HS-5 (cell line): Measurements from ENCODE around the gene ZNHIT3.
"Not testable (repeated sequence)": the region's sequence is repeated elsewhere in the genome, so short reads cannot be mapped to it uniquely, and the experiment has no call there.

Experiments
- DNase-seq: peaks from one replicate; pipeline ENCODE4 v3.0.0-alpha.2; 2012; ENCODE audit warnings: low read depth

Gene ZNHIT3

GRCh38 chr17:36486204-36487194, at the start of gene ZNHIT3:
Gene ZNHIT3 (plus strand): TSS chr17:36486681. CDS start chr17:36486700, 19 bp downstream.
- DNase-seq, result peak; percentile 63

DNA sequence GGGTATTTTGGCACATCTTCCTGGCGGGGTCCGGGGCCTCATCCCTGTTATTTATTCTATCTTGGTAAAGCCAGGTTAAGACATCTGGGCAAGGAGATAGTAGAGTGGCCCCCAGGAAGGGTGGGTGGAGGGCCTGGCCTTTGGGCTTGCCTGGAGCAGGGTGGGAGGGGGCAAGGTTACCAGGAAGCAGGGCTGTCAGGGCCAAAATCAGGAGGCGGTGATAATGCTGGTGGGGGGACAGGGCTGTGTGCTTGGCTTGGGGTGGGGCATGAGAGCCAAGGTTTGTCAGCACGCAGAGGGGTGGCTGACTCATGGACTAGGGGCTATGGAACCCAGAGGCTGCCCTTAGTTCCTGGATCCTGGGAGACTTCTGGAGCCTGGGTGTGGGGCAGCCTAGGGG, 44.7 kb upstream of the ZNHIT3 start:
- not testable (repeated sequence) for DNase-seq

DNA sequence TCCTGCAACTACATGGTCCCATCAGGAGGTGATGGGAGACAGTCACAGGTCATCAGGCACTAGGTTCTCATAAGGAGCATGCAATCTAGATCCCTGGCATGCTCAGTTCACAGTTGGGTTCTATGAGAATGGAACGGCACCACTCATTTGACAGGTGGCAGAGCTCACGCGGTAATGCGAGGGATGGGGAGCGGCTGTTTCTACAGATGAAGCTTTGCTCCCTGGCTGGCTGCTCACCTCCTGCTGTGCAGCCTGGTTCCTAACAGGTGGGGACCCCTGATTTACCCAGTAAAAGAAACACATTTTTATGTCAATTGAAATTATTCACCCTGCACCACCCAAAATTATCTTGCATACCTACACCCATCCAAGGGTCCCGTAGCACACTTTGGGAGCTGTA, 42.7 kb upstream of the ZNHIT3 start:
- no peak for DNase-seq

DNA sequence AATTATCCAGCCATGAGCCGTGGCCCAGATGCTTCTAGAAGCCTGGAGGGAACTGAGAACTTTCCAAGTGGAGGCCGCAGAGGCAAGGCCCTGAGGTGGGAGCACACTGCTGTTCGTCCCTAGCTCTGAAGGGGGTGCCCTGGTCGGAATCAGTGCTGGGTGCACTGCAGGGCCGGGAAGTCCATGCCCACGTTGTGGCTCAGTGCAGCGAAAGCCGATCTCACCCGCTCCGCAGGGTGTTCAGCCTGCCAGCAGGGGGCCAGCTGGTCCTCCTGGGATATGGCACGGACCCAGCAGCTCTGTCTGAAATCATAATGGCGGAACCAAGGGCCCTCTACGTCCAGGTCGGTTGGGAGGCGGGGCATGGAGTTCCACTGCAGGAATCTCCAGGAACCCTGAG, 36.5 kb upstream of the ZNHIT3 start:
- not testable (repeated sequence) for DNase-seq

DNA sequence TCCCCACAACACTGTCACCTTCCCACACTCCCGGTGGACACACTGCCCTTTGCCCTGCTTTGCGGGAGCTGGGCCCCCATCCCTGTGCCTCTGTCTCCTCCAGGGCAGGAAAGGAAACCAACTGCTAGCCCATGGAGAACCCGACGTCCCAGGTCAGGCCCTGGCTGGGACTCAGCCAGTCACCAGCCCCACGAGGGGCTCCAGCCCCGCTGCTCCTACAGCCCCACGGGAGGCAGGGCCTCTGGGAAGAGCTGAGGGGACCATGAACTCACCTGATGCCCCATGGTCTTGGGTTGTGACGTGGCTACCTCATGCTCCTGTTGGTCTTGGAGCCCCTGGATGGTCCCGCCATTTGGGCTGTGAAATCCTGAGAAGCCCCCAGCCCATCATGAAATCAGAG, 33.6 kb upstream of the ZNHIT3 start:
- not testable (repeated sequence) for DNase-seq

GRCh38 chr17:36457701-36458100, 28.8 kb upstream of the ZNHIT3 start:
- DNase-seq, result not testable (repeated sequence)

DNA sequence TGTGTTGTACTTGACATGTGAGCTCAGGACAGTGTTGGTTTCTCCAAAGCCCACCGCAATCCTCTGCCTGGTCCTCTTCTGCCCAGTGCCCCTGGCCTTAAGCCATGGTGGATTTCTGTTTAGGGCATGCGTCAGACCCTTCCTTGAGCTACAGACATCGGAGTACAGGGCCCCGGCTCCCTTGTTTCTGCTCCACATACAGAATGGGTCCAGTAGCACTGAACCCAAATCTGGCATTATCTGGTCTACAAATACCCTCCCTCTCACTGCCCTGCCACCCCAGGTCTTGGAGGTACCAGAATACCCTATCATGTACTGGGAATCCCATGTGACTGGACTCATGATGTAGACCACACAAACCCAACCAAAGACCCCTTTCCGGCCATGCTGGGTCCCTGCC, 27.4 kb upstream of the ZNHIT3 start:
- no peak for DNase-seq

GRCh38 chr17:36459601-36460000, 26.9 kb upstream of the ZNHIT3 start:
- DNase-seq, result no peak

GRCh38 chr17:36460265-36460937, 26.1 kb upstream of the ZNHIT3 start:
- DNase-seq, result no peak

GRCh38 chr17:36461330-36462110, 25.0 kb upstream of the ZNHIT3 start:
- DNase-seq, result no peak

DNA sequence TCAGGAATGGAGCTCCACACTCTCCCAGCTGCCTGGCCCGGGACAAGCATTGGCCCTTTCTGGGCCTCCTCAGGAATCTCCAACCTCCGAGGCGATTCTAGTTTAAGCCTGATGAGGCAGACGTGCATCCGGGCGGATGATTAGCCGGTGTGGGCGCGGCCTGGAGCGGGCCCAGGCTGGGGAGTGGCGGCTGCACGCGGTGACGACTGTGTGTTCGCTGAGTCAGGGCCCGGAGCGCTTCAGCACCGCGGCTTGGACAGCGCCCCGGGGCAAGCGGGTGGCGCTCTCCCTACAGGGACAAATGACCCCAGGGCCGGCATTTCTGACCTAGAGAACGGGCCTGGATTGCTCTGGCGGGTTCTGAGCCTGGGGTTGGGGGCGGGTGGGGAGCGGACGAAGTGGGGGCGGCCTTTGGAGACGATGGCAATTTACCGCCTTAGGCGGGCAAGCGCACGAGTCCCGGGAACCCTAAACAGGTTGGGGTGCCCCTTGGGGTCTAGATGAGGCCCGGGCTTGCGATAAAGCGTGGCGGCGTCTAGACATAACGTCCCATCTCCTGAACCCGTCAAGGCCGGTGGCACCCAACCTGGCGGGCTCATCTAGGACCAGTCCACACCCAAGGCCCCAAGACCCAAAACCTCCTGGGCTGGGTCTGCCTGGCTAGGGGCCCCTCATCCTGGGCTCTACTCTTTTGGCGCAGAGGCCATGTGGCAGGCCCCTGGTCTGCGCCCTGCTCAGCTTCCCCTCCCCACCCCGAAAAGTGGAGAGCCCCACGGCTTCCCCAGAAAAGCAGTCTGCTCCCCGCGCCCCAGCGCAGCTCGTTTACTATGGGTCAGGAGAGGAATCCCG, 22.3 kb upstream of the ZNHIT3 start:
- DNase-seq, result no peak

DNA sequence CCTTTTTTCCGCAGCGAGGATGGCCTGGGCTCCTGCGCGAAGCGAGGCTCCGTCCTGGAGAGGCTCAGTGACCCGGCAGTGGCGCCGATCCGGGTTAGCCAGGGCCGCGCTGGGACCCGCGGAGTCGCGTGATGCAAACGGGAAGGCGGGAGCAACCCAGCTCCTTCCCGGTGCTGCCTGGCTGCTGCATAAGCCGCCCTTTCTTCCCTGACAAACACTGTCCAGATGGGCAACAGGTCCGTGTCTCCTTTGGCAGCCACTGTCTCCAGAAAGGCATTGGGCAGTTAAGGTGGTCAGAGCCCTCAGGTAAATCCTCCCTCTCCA, 21.8 kb upstream of the ZNHIT3 start:
- no peak for DNase-seq

- DNase-seq, result no peak
These were observed 17.4 kb upstream of the ZNHIT3 start for GRCh38 chr17:36468903-36469635.

GRCh38 chr17:36469733-36470132, 16.7 kb upstream of the ZNHIT3 start:
- DNase-seq, result no peak

DNA sequence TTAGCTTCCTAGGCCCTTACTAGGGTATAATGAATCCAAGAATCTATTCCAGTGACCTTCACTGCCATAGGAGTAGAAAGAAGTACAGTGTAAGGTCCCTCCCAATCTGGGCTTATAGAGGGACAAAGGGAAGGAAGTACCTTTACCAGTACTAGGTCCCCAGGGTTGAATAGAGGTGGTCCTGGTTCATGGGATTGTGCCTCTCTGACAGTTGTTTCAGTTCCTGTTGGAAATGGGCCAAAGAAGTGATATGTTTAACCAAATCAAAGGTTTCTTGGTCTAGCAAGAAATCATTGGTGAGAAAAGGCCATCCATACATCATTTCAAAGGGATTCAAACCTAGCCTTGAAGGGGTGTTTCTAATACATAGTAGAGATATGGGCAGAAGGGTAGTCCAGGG, 16.0 kb upstream of the ZNHIT3 start:
- DNase-seq, result no peak

DNA sequence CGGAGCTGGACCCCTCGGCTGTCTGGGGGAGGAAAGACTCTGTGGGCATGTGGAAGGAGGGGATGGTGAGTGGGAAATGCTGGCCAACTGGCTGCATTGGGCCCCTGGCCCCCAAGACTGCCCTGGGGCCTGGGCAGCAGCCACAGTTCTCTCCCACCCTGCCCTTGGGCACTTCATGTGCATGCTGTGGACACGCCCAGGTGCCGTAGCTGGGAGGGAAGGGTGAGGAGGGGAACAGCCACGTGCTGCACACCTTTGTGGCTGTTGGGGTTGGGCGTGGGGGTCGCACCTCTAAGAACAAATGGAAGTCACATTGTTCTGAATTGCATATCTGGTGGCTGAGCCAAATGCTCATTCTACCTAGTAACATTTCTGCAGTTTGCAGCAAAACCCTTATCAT, 11.9 kb upstream of the ZNHIT3 start:
- no peak for DNase-seq

DNA sequence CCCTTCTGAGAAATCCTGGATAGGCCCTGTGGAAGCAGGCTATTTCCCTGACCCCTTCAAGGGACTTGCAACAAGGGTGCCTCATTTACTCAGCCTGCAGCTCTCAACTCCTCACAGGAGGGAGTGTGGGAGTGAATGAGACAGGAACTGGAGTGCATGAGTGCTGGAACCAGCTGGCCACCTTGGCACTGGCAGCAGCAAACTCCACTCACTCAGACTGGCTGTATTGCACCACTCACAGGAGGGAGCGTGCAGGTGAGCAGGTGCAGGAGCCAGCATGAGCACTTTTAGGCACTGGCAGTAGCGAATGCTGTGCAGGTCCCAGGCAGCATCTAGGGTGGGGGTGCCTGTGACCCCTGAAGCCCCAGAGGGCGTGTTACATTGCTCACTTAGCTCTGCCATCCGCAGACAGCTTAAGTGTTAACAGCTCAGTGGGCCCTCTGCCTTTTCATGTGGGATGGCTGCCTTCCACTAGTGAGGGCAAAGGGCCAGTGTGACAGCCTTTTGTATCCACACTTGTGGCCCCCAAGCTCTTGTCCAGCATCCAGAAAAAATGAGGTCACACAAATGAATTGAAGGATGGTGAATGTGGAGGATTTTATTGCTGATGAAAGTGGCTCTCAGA, 11.0 kb upstream of the ZNHIT3 start:
- DNase-seq, result no peak

DNA sequence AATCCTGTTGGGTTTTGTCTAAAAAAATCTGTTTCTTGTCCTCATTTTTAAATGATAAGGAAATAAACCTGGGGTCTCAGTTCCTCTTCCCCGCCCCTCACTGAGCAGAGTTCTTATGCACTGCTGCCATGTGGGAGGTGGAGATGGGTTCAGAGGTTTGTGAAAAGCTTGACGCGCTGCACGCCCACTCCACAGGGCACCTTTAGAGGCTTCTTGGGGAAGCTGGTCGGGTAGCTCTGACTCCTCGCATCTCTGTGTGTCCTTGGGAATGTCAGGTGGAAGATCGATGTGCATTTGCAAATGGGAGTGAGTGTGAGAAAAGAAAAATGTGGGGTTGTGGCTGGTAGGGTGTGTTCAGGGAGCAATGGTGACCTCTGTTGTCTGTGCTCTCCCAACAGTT, 4.7 kb upstream of the ZNHIT3 start:
- no peak for DNase-seq

DNA sequence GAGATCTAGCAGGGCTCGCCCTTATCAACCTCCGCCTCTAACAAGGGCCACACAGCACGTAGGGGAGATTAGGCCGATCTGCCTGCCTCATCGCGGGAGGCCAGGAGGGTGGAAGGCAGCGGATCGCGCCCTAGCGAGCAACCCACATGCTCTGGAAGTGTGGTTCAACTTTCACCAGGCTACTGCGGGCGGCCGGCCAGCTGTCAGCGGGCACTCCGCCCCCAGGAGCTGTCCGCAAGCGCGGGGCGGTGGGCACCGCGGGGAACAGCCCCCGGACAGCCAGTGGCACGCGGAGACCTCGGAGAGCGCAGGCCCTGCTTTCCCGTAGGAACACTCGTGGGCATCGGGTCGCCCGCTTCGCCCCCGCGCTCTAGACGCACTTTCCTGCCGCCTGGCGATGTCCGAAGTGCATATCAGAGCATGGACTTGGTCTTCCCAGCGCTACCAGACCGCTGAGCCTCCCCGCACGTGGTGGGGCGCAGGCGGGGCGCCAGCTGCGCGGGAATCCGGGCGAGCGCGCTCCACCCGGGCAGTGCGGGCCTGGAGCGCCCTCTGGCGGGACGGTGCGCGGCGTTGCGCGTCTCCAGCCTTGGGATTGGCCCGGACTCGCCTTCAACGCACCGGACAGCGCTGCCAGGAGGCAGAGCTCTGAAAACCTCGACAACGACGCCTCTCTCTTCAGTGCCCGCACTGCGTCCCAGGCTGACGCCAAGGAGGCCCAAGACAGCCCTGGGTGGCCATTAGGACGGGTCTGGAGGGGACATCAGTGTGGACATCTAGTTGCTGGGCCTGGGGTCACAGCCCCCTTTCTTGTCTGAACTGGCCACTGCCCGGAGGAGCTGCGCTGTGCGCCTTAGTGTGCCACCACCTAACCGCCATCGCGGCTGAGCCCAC, 3.6 kb upstream of the ZNHIT3 start:
- peak; percentile 40 for DNase-seq
